NCI-H748 (cell line): ENCODE results near the gene SLN.

ENCODE experiments used
- DNase-seq: peaks from one replicate; lab custom pipeline; 2025; ENCODE audit not compliant: unreplicated experiment; lab: John Stamatoyannopoulos, UW

Gene SLN

GRCh38 chr11:107719557-107720302, 7.9 kb upstream of the SLN start:
- no peak for DNase-seq

GRCh38 chr11:107719073-107719472, 7.2 kb upstream of the SLN start:
- DNase-seq = no peak

- DNase-seq = no peak
Measured at GRCh38 chr11:107716884-107717532, 5.2 kb upstream of the SLN start.

- DNase-seq = peak; percentile 69
Measured at GRCh38 chr11:107713009-107713408, 1.2 kb upstream of the SLN start.

- DNase-seq = no peak
Measured at GRCh38 chr11:107710301-107710700, 1.6 kb downstream of the SLN start.

GRCh38 chr11:107708792-107709191, 3.1 kb downstream of the SLN start:
- DNase-seq = no peak

- no peak for DNase-seq
Measured at GRCh38 chr11:107707807-107708206, 4.0 kb downstream of the SLN start.

GRCh38 chr11:107707215-107707671, 4.6 kb downstream of the SLN start:
- no peak for DNase-seq

GRCh38 chr11:107706531-107706930, 5.3 kb downstream of the SLN start:
- no peak for DNase-seq

- no peak for DNase-seq
Measured at GRCh38 chr11:107705027-107705426, 6.8 kb downstream of the SLN start.

- DNase-seq = no peak
Measured at GRCh38 chr11:107704451-107704850, 7.4 kb downstream of the SLN start.

GRCh38 chr11:107702723-107703122, 9.1 kb downstream of the SLN start:
- no peak for DNase-seq

- no peak for DNase-seq
Measured at GRCh38 chr11:107702109-107702660, 9.7 kb downstream of the SLN start.

- no peak for DNase-seq
Measured at GRCh38 chr11:107699371-107700285, 12.2 kb downstream of the SLN start.

- DNase-seq = no peak
Measured at GRCh38 chr11:107697291-107697690, 14.6 kb downstream of the SLN start.

- no peak for DNase-seq
Measured at GRCh38 chr11:107696140-107696539, 15.7 kb downstream of the SLN start.

- DNase-seq = no peak
Measured at GRCh38 chr11:107695446-107695845, 16.4 kb downstream of the SLN start.

GRCh38 chr11:107691000-107691750, 20.7 kb downstream of the SLN start:
- DNase-seq = no peak

GRCh38 chr11:107689317-107690202, 22.3 kb downstream of the SLN start:
- peak; percentile 61 for DNase-seq
